ENCODE measurements around the gene ANKRD40CL. TPM values are rescaled to one million over a fixed set of nuclear protein-coding genes. Genes with fewer than 3 reads are reported as not detected.

ANKRD40CL gene
- total RNA-seq, 1 experiment from 2014 or later = not detected

- Histone ChIP-seq H3K23ac (ENCODE audit: insufficient read length, low read depth, low read length) (no peak overlapping the region), H3K4me1 (ENCODE audit: insufficient read depth, low read length) (0 out of 2 replicates have a peak, but pooled peaks cover 4% of the 10 kb centered on the region), H3K9ac (ENCODE audit: extremely low read depth, insufficient read length, low read length) (no peak overlapping the region), H3K23me2 (ENCODE audit: insufficient read length, low read depth, low read length, poor library complexity, severe bottlenecking) (peaks cover 2% of the 10 kb centered on the region), H2BK5ac (ENCODE audit: insufficient read length, low read length) (no peak overlapping the region), H2BK12ac (ENCODE audit: insufficient read length, low read depth, low read length) (no peak overlapping the region), H2BK15ac (ENCODE audit: low read depth, low read length) (no peak overlapping the region), H3K18ac (ENCODE audit: insufficient read length, low read depth, low read length) (peak overlapping the region; percentile 3), H3K79me1 (ENCODE audit: insufficient read depth, low read depth, low read length, poor library complexity, severe bottlenecking) (no peaks in the 10 kb centered on the region), H3K27me3 (ENCODE audit: insufficient read depth, low read length) (no peaks in the 10 kb centered on the region), H3K79me2 (ENCODE audit: insufficient read depth, low read length) (no peaks in the 10 kb centered on the region), H3K4me2 (ENCODE audit: insufficient read depth, insufficient read length, low read length) (no peak overlapping the region), H2AFZ (ENCODE audit: low read length) (no peak overlapping the region), H4K20me1 (ENCODE audit: control insufficient read depth, insufficient read depth, insufficient read length) (no peaks in the 10 kb centered on the region), H4K5ac (ENCODE audit: insufficient read length, low read depth, low read length) (no peak overlapping the region), H4K8ac (replicated peaks; ENCODE audit: insufficient read length, low read depth, low read length) (peak overlapping the region; percentile 2), H2BK20ac (ENCODE audit: low read depth, low read length, poor library complexity, severe bottlenecking) (no peak overlapping the region), H3K56ac (ENCODE audit: insufficient read length, low read depth, low read length) (no peak overlapping the region), H3K4ac (ENCODE audit: low read depth, low read length) (no peak overlapping the region), H3T11ph (ENCODE audit: low read length) (no peak overlapping the region), H3K14ac (ENCODE audit: insufficient read depth, low read length) (no peak overlapping the region), H4K91ac (ENCODE audit: insufficient read length, low read depth, low read length) (no peak overlapping the region), H2BK120ac (ENCODE audit: low read depth, low read length, poor library complexity, severe bottlenecking) (no peak overlapping the region), H2AK5ac (ENCODE audit: insufficient read length, low read length) (no peak overlapping the region), H3K27ac (ENCODE audit: insufficient read length, low read depth, low read length) (no peak overlapping the region), H3K9me3 (ENCODE audit: control insufficient read depth, low read depth, low read length) (no peaks in the 10 kb centered on the region)
- H3K4me1 Mint-ChIP-seq = peaks cover 12 to 13% of the 10 kb centered on the region in 2 experiments
- H3K36me3 Mint-ChIP-seq (ENCODE audit: insufficient read depth in 1 of 3, low read depth in 3 of 3) = no peaks in the 10 kb centered on the region; a peak in 1 of 7 replicates
- WGBS (ENCODE audit: extremely low coverage, insufficient read length, low lambda C conversion rate) = no CpG with 5 or more reads among the region's 7 CpGs
- H3K27me3 Mint-ChIP-seq (ENCODE audit: low read depth) = no peaks in the 10 kb centered on the region
- H3K9me3 Mint-ChIP-seq = no peaks in the 10 kb centered on the region
- peak overlapping the region in 2 of 3 experiments; percentile 83 to 90; a peak in 3 of 7 replicates for H3K27ac Mint-ChIP-seq
- DNase-seq = no peak
- TF ChIP-seq, protein P1, sequence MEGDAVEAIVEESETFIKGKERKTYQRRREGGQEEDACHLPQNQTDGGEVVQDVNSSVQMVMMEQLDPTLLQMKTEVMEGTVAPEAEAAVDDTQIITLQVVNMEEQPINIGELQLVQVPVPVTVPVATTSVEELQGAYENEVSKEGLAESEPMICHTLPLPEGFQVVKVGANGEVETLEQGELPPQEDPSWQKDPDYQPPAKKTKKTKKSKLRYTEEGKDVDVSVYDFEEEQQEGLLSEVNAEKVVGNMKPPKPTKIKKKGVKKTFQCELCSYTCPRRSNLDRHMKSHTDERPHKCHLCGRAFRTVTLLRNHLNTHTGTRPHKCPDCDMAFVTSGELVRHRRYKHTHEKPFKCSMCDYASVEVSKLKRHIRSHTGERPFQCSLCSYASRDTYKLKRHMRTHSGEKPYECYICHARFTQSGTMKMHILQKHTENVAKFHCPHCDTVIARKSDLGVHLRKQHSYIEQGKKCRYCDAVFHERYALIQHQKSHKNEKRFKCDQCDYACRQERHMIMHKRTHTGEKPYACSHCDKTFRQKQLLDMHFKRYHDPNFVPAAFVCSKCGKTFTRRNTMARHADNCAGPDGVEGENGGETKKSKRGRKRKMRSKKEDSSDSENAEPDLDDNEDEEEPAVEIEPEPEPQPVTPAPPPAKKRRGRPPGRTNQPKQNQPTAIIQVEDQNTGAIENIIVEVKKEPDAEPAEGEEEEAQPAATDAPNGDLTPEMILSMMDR (conservative IDR thresholded peaks at IDR 0.05) = no peak
- H3K4me3 Mint-ChIP-seq = no peak overlapping the region
Observed at GRCh38 chr17:50787106-50787505, 19.8 kb upstream of the ANKRD40CL start.

All from H9 (cell line).